DLD1 (cell line): ENCODE results near the gene SMOC2.
"Not testable (repeated sequence)": the region's sequence is repeated elsewhere in the genome, so short reads cannot be mapped to it uniquely, and the experiment has no call there.

Experiments
- in situ Hi-C: cut with HindIII; loops from 2 replicates; pipeline ENCODE4 v1.10.0; 2017; ENCODE audit warnings: low sequenced_read_pairs

The SMOC2 gene

GRCh38 chr6:168674595-168674994, 233.6 kb downstream of the SMOC2 start:
- in situ Hi-C loops, result no loop called here

GRCh38 chr6:168675375-168675774, 234.4 kb downstream of the SMOC2 start:
- in situ Hi-C loops, result no loop called here

GRCh38 chr6:168675933-168676551, 235.1 kb downstream of the SMOC2 start:
- in situ Hi-C loops, result no loop called here

- in situ Hi-C loops, result no loop called here
These were observed 235.8 kb downstream of the SMOC2 start for GRCh38 chr6:168676552-168677322.

GRCh38 chr6:168677323-168677781, 236.4 kb downstream of the SMOC2 start:
- in situ Hi-C loops, result not testable (repeated sequence)

GRCh38 chr6:168678077-168678476, 237.1 kb downstream of the SMOC2 start:
- in situ Hi-C loops, result no loop called here

GRCh38 chr6:168678588-168678987, 237.6 kb downstream of the SMOC2 start:
- in situ Hi-C loops, result no loop called here

GRCh38 chr6:168681748-168682147, 240.8 kb downstream of the SMOC2 start:
- in situ Hi-C loops, result no loop called here

GRCh38 chr6:168683621-168684020, 242.6 kb downstream of the SMOC2 start:
- in situ Hi-C loops, result no loop called here

- in situ Hi-C loops, result no loop called here
These were observed 243.5 kb downstream of the SMOC2 start for GRCh38 chr6:168684471-168684870.

GRCh38 chr6:168684906-168685305, 243.9 kb downstream of the SMOC2 start:
- in situ Hi-C loops, result no loop called here

- in situ Hi-C loops, result no loop called here
These were observed 245.2 kb downstream of the SMOC2 start for GRCh38 chr6:168686029-168686738.

GRCh38 chr6:168686831-168687730, 246.1 kb downstream of the SMOC2 start:
- in situ Hi-C loops, result no loop called here

- in situ Hi-C loops, result no loop called here
These were observed 249.3 kb downstream of the SMOC2 start for GRCh38 chr6:168690271-168690670.

GRCh38 chr6:168691774-168692173, 250.8 kb downstream of the SMOC2 start:
- in situ Hi-C loops, result no loop called here

GRCh38 chr6:168692193-168692914, 251.4 kb downstream of the SMOC2 start:
- in situ Hi-C loops, result no loop called here

- in situ Hi-C loops, result not testable (repeated sequence)
These were observed 251.9 kb downstream of the SMOC2 start for GRCh38 chr6:168692915-168693257.

GRCh38 chr6:168694797-168695196, 253.8 kb downstream of the SMOC2 start:
- in situ Hi-C loops, result not testable (repeated sequence)

- in situ Hi-C loops, result no loop called here
These were observed 254.7 kb downstream of the SMOC2 start for GRCh38 chr6:168695701-168696100.

- in situ Hi-C loops, result no loop called here
These were observed 257.9 kb downstream of the SMOC2 start for GRCh38 chr6:168698923-168699322.
